Bone marrow (tissue), 2 donors: ENCODE results near the gene ENO4.

Source experiments
- DNase-seq, 2 donors: peaks; one replicate each; lab custom pipeline; 2025; lab: John Stamatoyannopoulos, UW

Gene ENO4

GRCh38 chr10:116913695-116914094, 64.4 kb downstream of the ENO4 start:
- DNase-seq: no peak

DNA sequence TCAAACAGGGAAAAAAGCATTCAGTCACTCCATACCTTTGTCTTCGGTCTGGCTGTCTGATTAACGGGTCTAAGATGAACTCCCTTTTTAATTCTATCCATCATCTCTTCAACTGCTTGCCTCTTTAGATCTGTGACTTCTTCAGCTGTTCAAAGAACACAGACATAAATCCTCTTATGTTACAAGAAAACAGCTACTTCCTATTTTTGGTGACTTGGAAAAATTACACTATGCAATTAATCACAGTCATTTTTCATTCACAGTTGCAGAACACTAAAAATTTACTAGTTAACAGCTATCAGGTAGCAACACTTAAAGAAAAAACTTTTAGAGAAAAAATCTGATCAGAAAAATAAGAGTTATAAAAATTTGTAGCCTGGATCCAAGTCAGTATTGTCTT, 66.0 kb downstream of the ENO4 start:
- DNase-seq: no peak

DNA sequence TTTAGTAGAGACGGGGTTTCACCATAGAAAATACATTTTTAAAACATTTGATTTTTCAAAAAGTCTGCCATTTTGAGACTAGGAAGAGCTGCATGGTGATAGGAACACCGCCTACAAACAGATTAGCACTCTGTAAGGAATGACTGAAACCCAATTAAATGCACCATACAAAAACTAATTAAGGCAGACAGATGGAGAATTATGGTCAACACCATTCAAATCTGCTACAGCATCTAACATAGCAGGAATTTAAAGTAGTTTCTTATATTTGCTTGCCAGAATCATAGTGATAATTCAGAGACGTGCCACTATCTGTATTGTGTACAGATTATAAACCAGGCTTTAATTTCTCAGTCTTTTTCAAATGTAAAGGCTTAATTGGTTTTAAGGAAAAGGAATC, 68.2 kb downstream of the ENO4 start:
- no peak for DNase-seq

- no peak for DNase-seq
Measured at GRCh38 chr10:116918583-116918982, 69.3 kb downstream of the ENO4 start.

DNA sequence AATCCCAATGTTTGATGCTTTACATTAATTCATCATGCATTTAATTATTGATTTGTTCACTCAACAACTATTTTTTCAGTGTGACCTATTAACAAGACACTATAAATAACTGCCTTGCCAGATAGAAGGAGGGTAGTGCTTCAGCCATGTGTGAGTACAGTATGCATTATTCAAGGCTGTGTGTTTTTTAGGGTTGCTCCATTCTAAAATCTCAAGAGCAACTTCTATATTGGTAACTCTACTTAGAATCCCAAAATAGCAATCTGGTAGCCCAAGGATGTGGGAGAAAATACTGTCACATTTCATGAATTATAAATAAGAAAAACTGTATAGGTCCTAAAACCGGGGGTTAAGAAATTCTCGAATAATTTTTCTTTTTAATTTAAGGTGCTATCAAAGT, 69.9 kb downstream of the ENO4 start:
- DNase-seq: no peak

GRCh38 chr10:116919706-116920105, 70.4 kb downstream of the ENO4 start:
- no peak for DNase-seq

- DNase-seq: no peak
Measured at GRCh38 chr10:116925056-116925455, 75.8 kb downstream of the ENO4 start.

GRCh38 chr10:116926426-116926825, 77.1 kb downstream of the ENO4 start:
- DNase-seq: no peak

GRCh38 chr10:116931806-116932205, 82.5 kb downstream of the ENO4 start:
- DNase-seq: no peak
